Activated T-helper 2 cell treated with anti-CD3 and anti-CD28 coated beads, Interferon-gamma antibody, Interleukin-2, Interleukin-4, amounts not matched to agents 10 μg/mL and 5 μg/mL and 100 μg/mL, durations not matched to agents 14 hours and 24 hours and 36 hours (primary cell): Measurements from ENCODE around the gene ATAD3B. TPM values are rescaled to one million over a fixed set of nuclear protein-coding genes. Genes with fewer than 3 reads are reported as not detected.
A peak's percentile ranks its signal among the peaks of the same experiment; 100 is the strongest.
"Not testable (repeated sequence)": the region's sequence is repeated elsewhere in the genome, so short reads cannot be mapped to it uniquely, and the experiment has no call there.

Source experiments
- DNase-seq: peaks from one replicate; pipeline ENCODE4 v3.0.0; 2021; ENCODE audit warnings: low spot score
- H3K27ac Mint-ChIP-seq: one replicate; pipeline ENCODE4 v1.8.0; 2021; ENCODE audit warnings: mixed read lengths
- H3K27me3 Mint-ChIP-seq: one replicate; pipeline ENCODE4 v1.8.0; 2021; ENCODE audit warnings: low read depth, mixed read lengths
- H3K36me3 Mint-ChIP-seq: one replicate; pipeline ENCODE4 v1.8.0; 2021; ENCODE audit warnings: low read depth, mixed read lengths
- H3K4me1 Mint-ChIP-seq: one replicate; pipeline ENCODE4 v1.8.0; 2021; ENCODE audit warnings: low read depth, mixed read lengths
- H3K4me3 Mint-ChIP-seq: one replicate; pipeline ENCODE4 v1.8.0; 2021; ENCODE audit warnings: low read depth, mild to moderate bottlenecking, moderate library complexity, mixed read lengths
- H3K9me3 Mint-ChIP-seq: one replicate; pipeline ENCODE4 v1.8.0; 2021; ENCODE audit warnings: mixed read lengths
- intact Hi-C: fragments of 100-400 bp; cut with micrococcal nuclease; formaldehyde crosslinking; loops from one replicate; pipeline ENCODE4 v1.15.1; 2023
- total RNA-seq: library from RNA; stranded (reverse); gene quantifications from 2 replicates; pipeline ENCODE4 v1.2.3, GENCODE V29; 2022

ATAD3B gene
- total RNA-seq, 1 donor from 2014 or later: 68.0 TPM

DNA sequence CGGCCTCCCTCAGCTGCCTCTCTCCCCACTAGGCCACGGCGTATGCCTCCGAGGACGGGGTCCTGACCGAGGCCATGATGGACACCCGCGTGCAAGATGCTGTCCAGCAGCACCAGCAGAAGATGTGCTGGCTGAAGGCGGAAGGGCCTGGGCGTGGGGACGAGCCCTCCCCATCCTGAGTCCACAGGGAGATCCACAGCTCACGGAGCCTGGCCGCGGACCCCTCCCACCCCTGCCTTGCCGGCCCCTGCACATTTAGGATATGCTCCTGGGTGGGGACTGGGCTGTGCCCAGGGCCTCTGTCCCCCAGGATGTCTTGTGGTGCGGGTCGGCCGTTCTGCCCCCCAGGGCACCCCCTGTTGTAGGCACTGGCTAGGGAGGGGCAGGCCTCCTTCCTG lies 62.3 kb downstream of the ATAD3B start:
- DNase-seq, intact Hi-C loops, H3K4me3 Mint-ChIP-seq, H3K9me3 Mint-ChIP-seq, H3K4me1 Mint-ChIP-seq, H3K27ac Mint-ChIP-seq, H3K27me3 Mint-ChIP-seq: not testable (repeated sequence)
- peaks cover 30% of the 10 kb centered on the region for H3K36me3 Mint-ChIP-seq

DNA sequence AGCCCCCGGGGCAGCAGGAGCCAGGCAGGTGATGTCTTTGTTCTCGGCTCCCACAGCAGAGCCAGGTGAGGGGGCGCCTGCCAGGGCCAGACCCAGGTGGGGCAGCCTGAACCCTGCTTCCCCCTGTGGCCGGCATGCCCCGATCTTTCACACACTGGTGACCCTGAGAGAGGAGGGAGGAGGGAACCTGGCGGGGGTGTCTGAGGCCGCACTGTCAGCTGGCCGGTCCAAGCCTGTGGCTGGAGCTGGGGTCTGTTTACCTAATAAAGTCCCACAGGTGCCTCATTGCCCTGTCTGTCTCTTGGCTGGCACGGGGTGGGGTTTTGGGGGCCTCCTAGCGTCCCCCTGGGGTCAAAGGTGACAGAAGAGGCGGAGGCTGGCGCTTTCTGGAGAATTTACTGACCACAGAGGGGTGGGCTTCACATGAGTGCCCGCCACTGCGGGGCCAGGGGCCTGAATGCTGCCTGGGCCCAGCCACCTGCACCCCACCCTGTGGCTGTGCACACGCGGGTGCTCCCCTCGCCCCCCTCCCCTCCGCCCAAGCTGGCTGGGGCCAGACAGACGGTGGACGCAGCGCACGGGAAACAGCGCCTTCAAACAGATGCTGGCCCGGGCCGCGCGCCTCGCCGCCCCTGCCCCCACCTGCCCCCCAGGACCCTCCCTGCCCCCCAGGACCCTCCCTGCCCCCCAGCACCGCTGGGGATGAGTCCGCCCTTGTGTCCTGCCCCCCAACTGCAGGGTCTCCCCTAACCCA lies 63.0 kb downstream of the ATAD3B start:
- intact Hi-C loops: no loop called here
- Mint-ChIP-seq H3K27ac (no peak overlapping the region), H3K36me3 (peaks cover 23% of the 10 kb centered on the region)

DNA sequence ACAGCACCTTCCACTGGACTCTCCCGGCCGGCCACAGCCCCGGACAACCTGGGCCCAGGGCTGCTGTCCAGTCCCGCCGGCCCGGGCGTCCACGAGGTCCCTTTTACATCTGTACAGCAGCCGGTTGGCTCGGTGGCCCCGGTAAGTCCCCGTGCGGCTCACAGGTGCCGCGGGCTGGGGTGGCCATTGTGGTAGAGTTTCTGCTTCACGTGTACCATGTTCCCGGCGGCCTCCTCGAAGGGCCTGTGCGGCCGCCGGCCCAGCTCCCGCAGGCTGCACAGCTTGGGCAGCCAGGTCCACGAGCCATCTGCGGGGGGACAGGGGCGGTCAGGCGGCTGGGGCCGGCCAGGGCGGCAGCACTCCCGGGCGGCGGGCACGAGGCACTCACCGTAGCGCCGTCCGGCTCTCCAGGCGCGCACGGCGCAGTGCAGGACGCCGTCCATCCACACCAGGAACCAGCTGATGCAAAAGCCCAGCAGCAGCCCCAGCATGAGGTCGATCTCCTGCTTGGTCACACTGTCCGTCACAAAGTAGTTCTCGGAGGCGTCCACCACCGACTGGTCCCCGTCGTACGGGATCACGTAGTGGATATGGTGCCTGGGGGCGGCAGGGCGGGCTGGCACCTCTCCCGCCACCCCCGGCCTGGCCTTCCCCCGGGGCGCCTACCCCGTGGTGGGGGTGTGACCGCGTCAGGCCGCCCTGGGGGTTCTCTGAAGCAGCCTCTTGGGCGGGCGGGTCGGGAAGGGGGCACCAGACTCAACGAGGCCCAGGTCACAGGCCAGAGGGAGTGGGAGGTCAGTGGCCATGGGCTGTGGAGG lies 63.8 kb downstream of the ATAD3B start:
- DNase-seq: no peak
- intact Hi-C loops: no loop called here

More for the DNA sequence above, 63.0 kb downstream of the ATAD3B start:
- H3K9me3 Mint-ChIP-seq: peaks cover 6% of the 10 kb centered on the region
- H3K4me1 Mint-ChIP-seq: no peaks in the 10 kb centered on the region
- no peak overlapping the region for H3K4me3 Mint-ChIP-seq
- peaks cover 1% of the 10 kb centered on the region for H3K27me3 Mint-ChIP-seq
- DNase-seq: no peak

DNA sequence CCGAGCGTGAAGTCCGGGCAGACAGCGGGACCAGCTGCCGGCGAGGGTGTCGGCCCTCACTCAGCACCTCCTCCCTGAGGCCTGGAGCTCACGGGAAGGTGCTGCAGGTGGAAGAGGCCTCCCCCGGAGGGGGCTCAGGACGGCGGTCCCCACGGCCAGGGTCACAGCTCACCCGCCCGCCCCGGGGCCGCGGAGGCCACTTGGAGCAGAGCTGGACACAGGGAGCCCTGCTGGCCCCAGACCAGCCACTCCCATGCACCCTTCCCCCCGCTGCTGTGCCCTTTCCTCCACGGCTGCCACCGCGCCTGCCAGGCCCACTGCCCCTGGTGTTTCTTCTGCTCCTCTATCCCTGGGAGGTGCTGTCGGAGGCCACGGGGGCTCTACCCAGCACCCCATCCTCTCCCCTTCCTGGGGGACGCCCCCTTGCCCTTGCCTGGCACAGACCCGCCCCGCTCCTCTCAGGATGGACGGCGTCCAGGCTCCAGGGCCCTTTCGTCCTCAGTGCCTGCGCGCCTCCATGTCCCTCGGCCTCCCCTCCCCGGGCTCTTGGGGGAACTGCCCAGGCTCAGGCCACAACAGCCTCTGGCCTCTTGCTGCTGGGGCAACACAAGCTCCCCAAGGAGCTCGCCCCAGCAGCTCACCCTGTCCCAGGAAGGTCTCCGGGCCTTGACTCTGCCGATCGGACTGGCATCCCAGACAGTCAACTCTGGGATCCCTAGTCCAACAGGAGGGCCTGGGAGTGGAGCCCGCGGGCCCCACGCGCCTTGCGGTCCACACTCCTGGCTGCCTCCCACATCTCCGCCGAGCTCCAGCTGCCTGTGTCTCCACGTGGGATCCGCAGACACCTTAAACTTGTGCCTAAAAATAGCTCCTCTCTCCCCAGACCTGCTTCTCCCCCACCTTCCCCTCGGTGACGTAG lies 64.7 kb downstream of the ATAD3B start:
- DNase-seq: no peak
- Mint-ChIP-seq H3K4me3 (no peak overlapping the region), H3K36me3 (peaks cover 9% of the 10 kb centered on the region), H3K9me3 (peaks cover 6% of the 10 kb centered on the region), H3K4me1 (no peaks in the 10 kb centered on the region), H3K27me3 (peaks cover 1% of the 10 kb centered on the region), H3K27ac (no peak overlapping the region)
- intact Hi-C loops: no loop called here

More for the DNA sequence above, 63.8 kb downstream of the ATAD3B start:
- Mint-ChIP-seq H3K4me3 (no peak overlapping the region), H3K27me3 (peaks cover 1% of the 10 kb centered on the region), H3K9me3 (peaks cover 6% of the 10 kb centered on the region), H3K4me1 (no peaks in the 10 kb centered on the region), H3K36me3 (peaks cover 15% of the 10 kb centered on the region), H3K27ac (no peak overlapping the region)

DNA sequence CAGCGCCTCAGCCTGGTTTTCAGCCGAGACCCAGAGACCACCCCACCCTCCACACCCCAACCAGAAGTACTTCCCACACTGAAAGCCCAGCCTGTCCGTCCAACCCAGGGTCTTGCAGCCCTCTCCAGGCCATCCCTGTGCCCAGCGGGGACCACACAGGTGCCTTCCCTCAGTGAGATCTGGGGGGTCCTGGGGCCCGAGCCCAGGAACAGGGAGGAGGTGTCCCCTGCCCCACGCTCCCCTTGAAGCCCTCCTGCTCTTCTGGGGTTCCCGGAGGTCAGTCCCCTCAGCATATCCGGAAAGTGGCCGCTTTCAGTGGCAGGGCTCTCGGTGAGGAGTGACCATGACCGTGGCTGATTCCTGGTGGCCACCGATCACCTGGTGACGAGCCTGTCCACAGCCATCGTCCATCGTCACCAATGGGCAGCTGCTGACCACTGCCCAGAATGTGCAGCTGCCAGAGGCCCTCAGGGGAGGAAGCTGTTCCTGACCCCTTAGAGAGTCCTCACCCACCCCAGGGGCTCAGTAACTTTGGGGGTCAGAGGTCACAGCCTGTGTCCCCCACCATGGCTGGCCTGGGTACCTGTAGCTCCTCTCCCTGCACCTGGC lies 65.5 kb downstream of the ATAD3B start:
- Mint-ChIP-seq H3K4me1 (no peaks in the 10 kb centered on the region), H3K4me3 (no peak overlapping the region), H3K27ac (no peak overlapping the region), H3K9me3 (peaks cover 3% of the 10 kb centered on the region), H3K36me3 (peaks cover 12% of the 10 kb centered on the region), H3K27me3 (peaks cover 1% of the 10 kb centered on the region)
- intact Hi-C loops: no loop called here
- DNase-seq: no peak

DNA sequence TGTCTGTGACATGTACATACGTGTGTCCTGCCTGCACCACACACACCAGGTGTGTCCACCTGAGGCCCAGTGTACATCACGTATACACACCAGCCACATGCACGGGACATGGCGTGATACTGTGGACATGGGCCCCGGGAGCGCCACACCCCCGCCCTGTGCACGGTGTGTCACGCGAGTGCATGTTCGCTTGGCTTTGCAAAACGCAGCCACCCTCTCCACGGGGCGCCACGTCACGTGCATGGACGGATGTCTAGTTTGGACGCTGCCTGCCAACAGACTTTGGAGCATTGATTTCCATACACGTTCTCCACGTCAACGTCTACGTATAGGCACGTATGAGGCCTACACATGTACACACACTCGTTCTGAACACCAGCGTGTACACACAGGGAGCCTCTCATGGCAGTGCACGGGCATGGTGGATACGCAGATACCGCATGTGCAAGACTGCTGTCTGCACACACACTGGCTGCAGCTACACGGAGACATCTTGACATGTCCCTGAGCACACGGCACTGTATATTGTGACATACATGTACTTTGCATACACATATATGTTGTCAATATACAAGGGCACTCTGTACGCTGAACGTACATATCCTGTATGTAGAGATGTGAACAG lies 66.2 kb downstream of the ATAD3B start:
- H3K4me3 Mint-ChIP-seq: no peak overlapping the region
- no peak for DNase-seq
- intact Hi-C loops: no loop called here
- no peaks in the 10 kb centered on the region for H3K9me3 Mint-ChIP-seq
- peaks cover 1% of the 10 kb centered on the region for H3K27me3 Mint-ChIP-seq
- peaks cover 12% of the 10 kb centered on the region for H3K36me3 Mint-ChIP-seq
- H3K4me1 Mint-ChIP-seq: no peaks in the 10 kb centered on the region
- no peak overlapping the region for H3K27ac Mint-ChIP-seq

DNA sequence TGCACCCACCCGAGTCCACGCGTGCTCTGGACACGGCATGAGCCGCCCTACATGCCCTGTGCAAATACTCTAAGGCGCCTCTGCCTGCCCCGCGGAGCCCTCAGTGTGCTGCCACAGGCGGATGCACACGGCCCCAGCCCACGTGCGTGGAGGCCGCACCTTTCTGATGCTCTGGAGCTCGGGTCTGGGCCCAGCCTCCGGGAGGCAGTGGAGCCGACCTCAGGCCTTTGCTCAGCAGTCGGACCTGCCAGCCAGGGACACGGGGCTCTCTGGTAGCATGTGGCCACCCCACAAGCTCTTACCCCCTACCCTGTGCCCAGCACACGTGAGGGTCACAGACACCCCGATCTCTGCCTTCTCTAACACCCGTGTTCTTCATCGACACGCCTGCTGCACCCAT lies 66.8 kb downstream of the ATAD3B start:
- Mint-ChIP-seq H3K4me3 (no peak overlapping the region), H3K27me3 (peaks cover 1% of the 10 kb centered on the region), H3K9me3 (no peaks in the 10 kb centered on the region), H3K4me1 (no peaks in the 10 kb centered on the region), H3K27ac (no peak overlapping the region), H3K36me3 (peaks cover 17% of the 10 kb centered on the region)
- intact Hi-C loops: no loop called here
- DNase-seq: no peak

DNA sequence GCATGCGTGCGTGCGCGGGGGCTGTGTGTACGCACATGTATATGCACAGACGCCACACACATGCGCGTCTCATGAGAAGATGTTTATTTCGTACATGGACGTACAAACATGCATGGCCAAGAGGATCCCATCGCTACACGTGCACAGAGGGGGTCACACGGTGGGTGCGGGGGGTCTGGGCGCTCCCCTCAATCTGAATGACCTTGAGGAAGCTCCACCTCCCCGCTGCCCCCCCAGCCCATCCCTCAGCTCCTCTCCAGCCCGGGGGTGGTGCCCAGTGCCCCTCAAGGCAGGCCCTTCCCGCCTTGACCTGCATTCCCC lies 67.4 kb downstream of the ATAD3B start:
- no peaks in the 10 kb centered on the region for H3K9me3 Mint-ChIP-seq
- intact Hi-C loops: no loop called here
- DNase-seq: no peak
- peaks cover 21% of the 10 kb centered on the region for H3K36me3 Mint-ChIP-seq
- peaks cover 1% of the 10 kb centered on the region for H3K27me3 Mint-ChIP-seq
- H3K4me3 Mint-ChIP-seq: no peak overlapping the region
- H3K27ac Mint-ChIP-seq: no peak overlapping the region
- no peaks in the 10 kb centered on the region for H3K4me1 Mint-ChIP-seq

DNA sequence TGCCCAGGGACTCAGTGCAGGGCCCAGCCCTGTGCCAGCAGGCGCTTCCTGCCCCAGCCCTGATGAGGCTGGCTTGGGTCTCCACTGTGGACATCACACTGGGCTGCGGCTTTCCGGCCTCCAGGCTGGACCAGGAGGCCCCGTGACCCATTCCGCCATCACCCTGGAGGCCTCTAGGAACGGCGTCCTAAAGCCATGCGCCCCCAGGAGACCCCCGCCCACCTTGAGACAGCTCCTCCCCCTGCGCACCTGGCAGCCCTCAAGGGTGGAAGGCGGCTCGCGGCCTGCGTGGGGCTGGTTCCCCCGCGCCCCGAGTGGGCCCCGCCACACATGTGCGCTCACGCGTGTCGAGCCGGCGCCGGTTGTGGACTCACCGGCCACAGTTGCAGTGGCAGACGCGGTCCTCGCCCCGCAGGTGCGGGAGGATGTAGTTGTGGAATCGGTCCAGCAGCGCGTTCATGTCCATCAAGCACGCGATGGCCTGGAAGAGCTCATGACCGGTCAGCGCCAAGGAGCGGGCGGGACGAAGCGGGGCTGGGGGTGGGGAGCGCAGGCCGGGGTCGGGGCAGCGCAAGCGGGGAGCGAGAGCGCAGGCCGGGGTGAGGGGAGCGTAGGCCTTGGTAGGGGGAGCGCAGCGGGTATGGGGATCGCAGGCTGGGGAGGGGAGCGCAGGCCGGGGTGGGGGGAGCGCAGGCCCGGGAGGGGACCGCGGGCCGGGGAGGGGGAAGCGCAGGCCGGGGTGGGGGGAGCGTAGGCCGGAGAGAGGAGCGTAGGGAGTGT lies 67.9 kb downstream of the ATAD3B start:
- Mint-ChIP-seq H3K27me3 (peaks cover 1% of the 10 kb centered on the region), H3K4me3 (no peak overlapping the region), H3K36me3 (peaks cover 23% of the 10 kb centered on the region), H3K27ac (no peak overlapping the region), H3K4me1 (no peaks in the 10 kb centered on the region), H3K9me3 (no peaks in the 10 kb centered on the region)
- DNase-seq: no peak
- intact Hi-C loops: no loop called here

DNA sequence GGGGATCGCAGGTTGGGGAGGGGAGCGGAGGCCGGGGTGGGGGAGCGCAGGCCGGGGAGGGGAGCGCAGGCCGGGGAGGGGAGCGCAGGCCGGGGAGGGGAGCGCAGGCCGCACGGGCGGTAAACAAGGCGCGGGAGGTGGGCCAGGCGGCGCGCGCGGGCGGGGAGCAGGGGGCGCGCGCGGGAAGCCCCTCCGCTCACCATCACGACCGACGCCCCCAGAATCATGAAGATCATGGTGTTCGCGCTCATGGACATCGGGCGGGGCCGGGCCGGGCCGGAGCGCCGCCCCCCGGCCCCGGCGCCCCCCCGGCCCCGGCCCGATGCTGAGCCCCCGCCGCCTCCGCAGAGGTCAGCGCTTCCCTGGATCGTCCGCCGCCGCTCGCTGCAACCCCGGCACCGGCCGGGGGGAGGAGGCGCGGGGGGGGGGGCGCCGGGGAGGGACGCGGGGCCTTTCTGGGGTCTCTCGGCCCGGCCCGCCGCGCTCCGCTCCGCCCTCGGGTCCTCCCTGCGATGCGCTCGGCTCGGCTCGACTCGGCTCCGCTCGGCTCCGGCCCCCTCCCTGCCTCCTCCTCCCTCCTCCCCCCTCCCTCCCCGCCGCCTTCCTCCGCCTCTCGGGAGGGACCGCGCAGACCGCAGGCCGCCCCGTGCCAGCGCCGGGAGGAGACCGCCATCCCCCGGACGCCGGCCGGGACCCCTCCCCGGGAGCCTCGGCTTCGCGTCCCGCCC lies 68.7 kb downstream of the ATAD3B start, which contains the start of gene TMEM240:
TMEM240 (minus strand) TSS at position 535 of the 728 bp plus-strand sequence; CDS start at position 257, 278 bp downstream.
- intact Hi-C loops: no loop called here
- Mint-ChIP-seq H3K36me3 (peaks cover 30% of the 10 kb centered on the region), H3K27ac (no peak within 1 kb of the TSS), H3K4me3 (no peak within 1 kb of the TSS), H3K27me3 (peaks cover 1% of the 10 kb centered on the region), H3K9me3 (no peaks in the 10 kb centered on the region), H3K4me1 (no peaks in the 10 kb centered on the region)
- peak; percentile 20 for DNase-seq
